ENCODE measurements around the gene ADSL.

The ADSL gene

DNA sequence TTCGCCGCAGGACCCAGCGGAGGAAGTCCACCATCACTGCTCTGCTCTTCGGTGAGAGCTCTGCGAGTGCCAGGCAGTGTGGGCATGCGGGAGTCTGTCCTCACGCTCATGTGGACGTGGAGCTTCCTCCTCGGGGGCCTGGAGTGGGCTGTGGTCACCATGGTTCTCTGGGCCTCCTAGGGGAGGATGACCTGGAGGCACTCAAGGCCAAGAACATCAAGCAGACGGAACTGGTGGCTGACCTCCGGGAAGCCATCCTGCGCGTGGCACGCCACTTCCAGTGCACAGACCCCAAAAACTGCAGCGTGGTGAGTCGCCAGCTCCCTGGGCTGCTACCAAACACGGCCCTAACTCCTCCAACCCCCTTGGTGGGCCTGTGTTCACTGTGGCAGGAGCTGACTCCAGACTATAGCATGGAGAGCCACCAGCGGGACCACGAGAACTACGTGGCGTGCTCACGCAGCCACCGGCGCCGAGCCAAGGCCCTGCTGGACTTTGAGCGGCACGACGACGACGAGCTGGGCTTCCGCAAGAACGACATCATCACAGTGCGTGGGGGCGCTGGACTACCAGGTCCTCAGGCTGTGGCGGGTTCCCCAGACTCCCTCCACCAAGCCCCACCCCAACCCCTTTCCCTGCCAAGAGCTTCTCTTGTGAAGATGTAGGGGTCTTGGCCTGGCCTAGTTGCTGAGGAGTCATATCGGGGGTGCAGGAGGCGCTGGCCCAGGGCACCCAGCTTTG, 60.9 kb downstream of the ADSL start:
- TF ChIP-seq EZH2 (IDR thresholded peaks at IDR 0.05; ENCODE audit: borderline replicate concordance, low read depth, low read length, severe bottlenecking): no peak
- TF ChIP-seq, protein P1, sequence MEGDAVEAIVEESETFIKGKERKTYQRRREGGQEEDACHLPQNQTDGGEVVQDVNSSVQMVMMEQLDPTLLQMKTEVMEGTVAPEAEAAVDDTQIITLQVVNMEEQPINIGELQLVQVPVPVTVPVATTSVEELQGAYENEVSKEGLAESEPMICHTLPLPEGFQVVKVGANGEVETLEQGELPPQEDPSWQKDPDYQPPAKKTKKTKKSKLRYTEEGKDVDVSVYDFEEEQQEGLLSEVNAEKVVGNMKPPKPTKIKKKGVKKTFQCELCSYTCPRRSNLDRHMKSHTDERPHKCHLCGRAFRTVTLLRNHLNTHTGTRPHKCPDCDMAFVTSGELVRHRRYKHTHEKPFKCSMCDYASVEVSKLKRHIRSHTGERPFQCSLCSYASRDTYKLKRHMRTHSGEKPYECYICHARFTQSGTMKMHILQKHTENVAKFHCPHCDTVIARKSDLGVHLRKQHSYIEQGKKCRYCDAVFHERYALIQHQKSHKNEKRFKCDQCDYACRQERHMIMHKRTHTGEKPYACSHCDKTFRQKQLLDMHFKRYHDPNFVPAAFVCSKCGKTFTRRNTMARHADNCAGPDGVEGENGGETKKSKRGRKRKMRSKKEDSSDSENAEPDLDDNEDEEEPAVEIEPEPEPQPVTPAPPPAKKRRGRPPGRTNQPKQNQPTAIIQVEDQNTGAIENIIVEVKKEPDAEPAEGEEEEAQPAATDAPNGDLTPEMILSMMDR (IDR thresholded peaks at IDR 0.05; ENCODE audit: borderline replicate concordance, extremely low read depth, low read length, poor library complexity, severe bottlenecking): no peak
- DNase-seq (no peak), ATAC-seq (ENCODE audit: insufficient read depth, low read depth) (no peak)
- H3K9ac ChIP-seq (ENCODE audit: low read depth, low read length): no peak overlapping the region
- peaks cover 97% of the 10 kb centered on the region for H3K36me3 ChIP-seq (ENCODE audit: insufficient read depth, low read length)
- H2AFZ ChIP-seq (ENCODE audit: low read depth, low read length): no peak overlapping the region
- H3K4me2 ChIP-seq (ENCODE audit: insufficient read depth, low read length): no peak overlapping the region
- no peak overlapping the region for H3K27ac ChIP-seq (ENCODE audit: low read length)
- peaks cover 16% of the 10 kb centered on the region for H4K20me1 ChIP-seq (ENCODE audit: insufficient read depth, low read length)
- H3K9me3 ChIP-seq (ENCODE audit: insufficient read depth, low read length, severe bottlenecking): no peaks in the 10 kb centered on the region
- no peaks in the 10 kb centered on the region for H3K27me3 ChIP-seq (ENCODE audit: insufficient read depth, low read length, poor library complexity)
- H3K4me3 ChIP-seq (ENCODE audit: low read depth in 1 of 2, low read length in 2 of 2): no peak overlapping the region
- no peaks in the 10 kb centered on the region for H3K79me2 ChIP-seq (ENCODE audit: insufficient read depth, low read length)
- peaks cover 11% of the 10 kb centered on the region for H3K4me1 ChIP-seq (ENCODE audit: insufficient read depth, low read length)

- no peak for DNase-seq
- peaks cover 93% of the 10 kb centered on the region for H3K36me3 ChIP-seq (ENCODE audit: insufficient read depth, low read length)
- H3K79me2 ChIP-seq (ENCODE audit: insufficient read depth, low read length): no peaks in the 10 kb centered on the region
- H3K4me2 ChIP-seq (ENCODE audit: insufficient read depth, low read length): no peak overlapping the region
- peaks cover 16% of the 10 kb centered on the region for H4K20me1 ChIP-seq (ENCODE audit: insufficient read depth, low read length)
- H3K9me3 ChIP-seq (ENCODE audit: insufficient read depth, low read length, severe bottlenecking): no peaks in the 10 kb centered on the region
- ATAC-seq (ENCODE audit: insufficient read depth, low read depth): 0 out of 3 replicates have a peak, but pooled peaks have one; percentile 7
- no peak overlapping the region for H3K9ac ChIP-seq (ENCODE audit: low read depth, low read length)
- no peaks in the 10 kb centered on the region for H3K27me3 ChIP-seq (ENCODE audit: insufficient read depth, low read length, poor library complexity)
- TF ChIP-seq, protein P1 (IDR thresholded peaks at IDR 0.05; ENCODE audit: borderline replicate concordance, extremely low read depth, low read length, poor library complexity, severe bottlenecking): no peak
- no peak for TF ChIP-seq EZH2 (IDR thresholded peaks at IDR 0.05; ENCODE audit: borderline replicate concordance, low read depth, low read length, severe bottlenecking)
- H2AFZ ChIP-seq (ENCODE audit: low read depth, low read length): no peak overlapping the region
- no peak overlapping the region for H3K27ac ChIP-seq (ENCODE audit: low read length)
- H3K4me1 ChIP-seq (ENCODE audit: insufficient read depth, low read length): peaks cover 2% of the 10 kb centered on the region
- H3K4me3 ChIP-seq (ENCODE audit: low read depth in 1 of 2, low read length in 2 of 2): no peak overlapping the region
These were observed 61.8 kb downstream of the ADSL start for GRCh38 chr22:40407831-40408717.

DNA sequence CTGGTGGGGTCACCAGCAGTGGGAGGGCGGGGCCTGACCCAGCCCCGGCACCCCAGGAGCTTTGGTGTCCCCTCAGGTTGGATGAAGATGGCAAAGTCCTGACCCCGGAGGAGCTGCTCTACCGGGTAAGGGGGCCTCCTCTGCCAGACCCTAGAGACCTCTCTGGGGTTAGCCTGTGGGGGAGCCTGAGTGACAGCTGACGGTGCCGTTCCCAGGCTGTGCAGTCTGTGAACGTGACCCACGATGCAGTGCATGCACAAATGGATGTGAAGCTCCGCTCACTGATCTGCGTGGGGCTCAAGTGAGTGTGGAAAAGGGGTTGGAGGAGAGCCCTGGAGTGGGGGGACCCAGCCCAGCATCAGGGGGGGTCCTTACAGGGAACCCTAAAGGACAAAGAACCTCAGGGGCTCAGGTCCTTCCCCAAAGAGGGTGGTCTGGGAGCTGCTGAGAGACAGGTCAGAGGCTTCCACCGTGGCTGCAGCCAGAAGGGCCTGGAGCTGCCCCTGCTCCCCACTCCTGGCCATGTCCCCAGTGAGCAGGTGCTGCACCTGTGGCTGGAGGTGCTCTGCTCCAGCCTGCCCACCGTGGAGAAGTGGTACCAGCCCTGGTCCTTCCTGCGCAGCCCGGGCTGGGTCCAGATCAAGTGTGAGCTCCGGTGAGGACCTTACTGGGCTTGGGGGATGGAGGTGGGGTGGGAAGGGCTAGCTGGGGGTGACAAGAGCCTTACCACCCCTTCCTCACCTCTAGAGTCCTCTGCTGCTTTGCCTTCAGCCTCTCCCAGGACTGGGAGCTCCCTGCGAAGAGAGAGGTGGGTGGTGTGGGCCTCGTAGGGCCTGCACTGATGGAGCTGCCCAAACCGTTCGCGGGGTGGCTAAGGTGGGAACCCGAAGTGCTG, 62.7 kb downstream of the ADSL start:
- no peaks in the 10 kb centered on the region for H3K79me2 ChIP-seq (ENCODE audit: insufficient read depth, low read length)
- H3K4me3 ChIP-seq (ENCODE audit: low read depth in 1 of 2, low read length in 2 of 2): no peak overlapping the region
- ATAC-seq (ENCODE audit: insufficient read depth, low read depth): 0 out of 3 replicates have a peak, but pooled peaks have one; percentile 5
- H2AFZ ChIP-seq (ENCODE audit: low read depth, low read length): no peak overlapping the region
- no peak for DNase-seq
- peaks cover 16% of the 10 kb centered on the region for H4K20me1 ChIP-seq (ENCODE audit: insufficient read depth, low read length)
- H3K9ac ChIP-seq (ENCODE audit: low read depth, low read length): no peak overlapping the region
- H3K9me3 ChIP-seq (ENCODE audit: insufficient read depth, low read length, severe bottlenecking): no peaks in the 10 kb centered on the region
- no peaks in the 10 kb centered on the region for H3K4me1 ChIP-seq (ENCODE audit: insufficient read depth, low read length)
- TF ChIP-seq EZH2 (IDR thresholded peaks at IDR 0.05; ENCODE audit: borderline replicate concordance, low read depth, low read length, severe bottlenecking): no peak
- TF ChIP-seq, protein P1 (IDR thresholded peaks at IDR 0.05; ENCODE audit: borderline replicate concordance, extremely low read depth, low read length, poor library complexity, severe bottlenecking): no peak
- H3K4me2 ChIP-seq (ENCODE audit: insufficient read depth, low read length): no peak overlapping the region
- no peak overlapping the region for H3K27ac ChIP-seq (ENCODE audit: low read length)
- no peaks in the 10 kb centered on the region for H3K27me3 ChIP-seq (ENCODE audit: insufficient read depth, low read length, poor library complexity)
- H3K36me3 ChIP-seq (ENCODE audit: insufficient read depth, low read length): peaks cover 90% of the 10 kb centered on the region

All from DND-41 (cell line).